WTC11 (cell line): ENCODE results near the gene PPM1L.

ENCODE experiments used
- ATF3 ChIP-seq: sonication (generic); formaldehyde crosslinking; conservative IDR thresholded peaks from 2 replicates; pipeline ENCODE4 v1.8.1; 2022; ENCODE audit warnings: mild to moderate bottlenecking, missing genetic modification reagents
- CTCF ChIP-seq: fragments of 200-600 bp; IDR thresholded peaks from 2 replicates; pipeline ENCODE4 v1.8.0; 2022; ENCODE audit warnings: antibody characterized with exemption
- GABPB1 ChIP-seq: sonication (generic); formaldehyde crosslinking; IDR thresholded peaks from 2 replicates; pipeline ENCODE4 v1.8.1; 2023; ENCODE audit warnings: mild to moderate bottlenecking, missing genetic modification reagents
- SP1 ChIP-seq: sonication (generic); formaldehyde crosslinking; conservative IDR thresholded peaks from 2 replicates; pipeline ENCODE4 v1.8.1; 2022; ENCODE audit warnings: missing genetic modification reagents
- USF1 ChIP-seq: sonication (generic); formaldehyde crosslinking; IDR thresholded peaks from 2 replicates; pipeline ENCODE4 v1.8.0; 2022; ENCODE audit warnings: mild to moderate bottlenecking, missing genetic modification reagents
- ZBTB43 ChIP-seq: sonication (generic); formaldehyde crosslinking; IDR thresholded peaks from 2 replicates; pipeline ENCODE4 v1.8.1; 2023; ENCODE audit warnings: mild to moderate bottlenecking, missing genetic modification reagents

GRCh38 chr3:161072751-161073150 is 316.7 kb downstream of the PPM1L start:
- no peak for TF ChIP-seq CTCF
- TF ChIP-seq SP1 (CRISPR knock-in tag): no peak
- no peak for TF ChIP-seq ATF3
- TF ChIP-seq USF1: no peak
- TF ChIP-seq GABPB1 (CRISPR knock-in tag): no peak
- no peak for TF ChIP-seq ZBTB43 (CRISPR knock-in tag)
